H1 (cell line): ENCODE results near the gene KRTAP19-5. TPM values are rescaled to one million over a fixed set of nuclear protein-coding genes. Genes with fewer than 3 reads are reported as not detected.

Source experiments
- CHD7 ChIP-seq: fragments of 300-600 bp; sonication (generic); IDR thresholded peaks from 2 replicates; pipeline ENCODE4 v1.7.1; 2012; ENCODE audit warnings: low read length, moderate library complexity, mild to moderate bottlenecking, inconsistent platforms; ENCODE audit not compliant: insufficient replicate concordance
- JUND ChIP-seq: IDR thresholded peaks from 2 replicates; pipeline ENCODE4 v1.6.1; 2011; ENCODE audit warnings: mild to moderate bottlenecking, improper control_type of control experiment, low read length
- KDM5A ChIP-seq: fragments of 200-600 bp; IDR thresholded peaks from 2 replicates; pipeline ENCODE4 v1.7.1; 2012; ENCODE audit warnings: mild to moderate bottlenecking, low read length, inconsistent platforms, mixed read lengths
- SIRT6 ChIP-seq: IDR thresholded peaks from one replicate; pipeline ENCODE4 v1.7.1; 2012; ENCODE audit warnings: low read length, inconsistent platforms
- SUZ12 ChIP-seq: fragments of 200-600 bp; sonication (generic); IDR thresholded peaks from 2 replicates; pipeline ENCODE4 v1.6.1; 2012; ENCODE audit warnings: mild to moderate bottlenecking, inconsistent platforms, low read length, moderate library complexity, mixed read lengths
- polyA plus RNA-seq, 7 experiments: library from polyadenylated mRNA; depleted of rRNA in 3 of 7; stranded (reverse) in 5 of 7; unstranded in 2 of 7; fragments of >200 nt in 5 of 7; fragments of 200-250 nt in 2 of 7; gene quantifications; 1 replicate in 5 of 7; 2 replicates in 1 of 7; 4 replicates in 1 of 7; pipeline versions ENCODE4 v1.2.1 to v1.2.3, GENCODE V29; 2011 to 2013; ENCODE audit warnings: missing spikeins in 2 of 7, mixed read lengths in 2 of 7
- total RNA-seq: library from RNA; stranded (reverse); fragmentation: NEBNext Ultra II Directional; extraction: Animal tissue kit (Norgen Biotek cat#: 25700); gene quantifications from 2 replicates; pipeline ENCODE4 v1.2.1, GENCODE V29; 2021

The KRTAP19-5 gene
- total and polyA plus RNA-seq, 2 of the 8 experiments (the other 6 are each of a cell fraction or from before 2014, with no cell fraction given): not detected

GRCh38 chr21:30482130-30482529 is 19.8 kb downstream of the KRTAP19-5 start (continued):
- TF ChIP-seq CHD7 (no peak), KDM5A (no peak), SIRT6 (no peak), JUND (no peak), SUZ12 (no peak)
